ENCODE results near the gene WSB1. TPM values are rescaled to one million over a fixed set of nuclear protein-coding genes. Genes with fewer than 3 reads are reported as not detected.

Gene WSB1
- total and polyA plus RNA-seq, 2 of the 8 experiments (the other 6 are each of a cell fraction or from before 2014, with no cell fraction given), result 113 to 140 TPM

DNA sequence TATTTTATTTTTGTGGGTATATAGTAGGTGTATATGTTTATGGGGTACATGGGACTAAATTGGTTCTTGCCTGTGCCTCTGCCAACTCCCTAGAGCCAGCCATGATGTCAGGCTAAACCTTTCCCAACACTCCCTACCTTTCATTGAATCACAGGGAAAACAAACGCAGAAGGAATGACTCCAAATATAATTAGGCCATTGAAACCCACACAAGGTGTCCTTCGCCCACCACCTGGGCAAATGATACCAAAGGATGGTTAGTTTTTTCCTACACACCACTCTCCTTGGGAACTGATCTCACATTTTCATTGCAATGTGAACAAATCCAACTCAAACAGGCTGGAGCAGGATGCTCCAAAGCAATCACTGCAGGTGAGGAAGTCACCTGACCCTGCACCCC, 27.5 kb downstream of the WSB1 start:
- no peak overlapping the region for H4K5ac ChIP-seq (ENCODE audit: insufficient read length, low read depth, low read length)
- H3K27ac ChIP-seq (ENCODE audit: low read depth, low read length), result no peak overlapping the region
- no peak overlapping the region for H3K4me3 ChIP-seq (ENCODE audit: extremely low read depth in 1 of 4, insufficient read depth in 2 of 4, low read depth in 3 of 4, low read length in 4 of 4)
- H3K27me3 ChIP-seq (replicated peaks in 1 of 4; ENCODE audit: control insufficient read depth in 3 of 4, extremely low read depth in 1 of 4, insufficient read depth in 3 of 4, low read length in 3 of 4), result no peaks in the 10 kb centered on the region
- no peak overlapping the region for H3K14ac ChIP-seq (ENCODE audit: insufficient read length)
- no peak overlapping the region for H4K8ac ChIP-seq (ENCODE audit: extremely low read depth, insufficient read depth, low read length)
- peaks cover 0 to 13% (median 3%) of the 10 kb centered on the region in 4 experiments; a peak in 4 of 8 replicates for H3K36me3 ChIP-seq (ENCODE audit: control insufficient read depth in 2 of 4, insufficient read depth in 4 of 4, low read length in 3 of 4)
- no peaks in the 10 kb centered on the region for H3K79me2 ChIP-seq (ENCODE audit: control insufficient read depth in 1 of 2, insufficient read depth in 2 of 2, low read length in 2 of 2)
- no peak overlapping the region for H3K56ac ChIP-seq (replicated peaks; ENCODE audit: insufficient read length, low read depth, low read length)
- H4K20me1 ChIP-seq (replicated peaks in 1 of 2; ENCODE audit: control insufficient read depth in 1 of 2, insufficient read depth in 2 of 2, low read length in 2 of 2), result no peaks in the 10 kb centered on the region
- H2AK5ac ChIP-seq (ENCODE audit: low read depth, low read length), result no peak overlapping the region
- FAIRE-seq, result no peak
- no peaks in the 10 kb centered on the region for H3K79me1 ChIP-seq (ENCODE audit: low read depth, low read length)
- H2AFZ ChIP-seq (ENCODE audit: low read length), result no peak overlapping the region
- no peak overlapping the region for H2BK5ac ChIP-seq (ENCODE audit: low read depth, low read length)
- no peaks in the 10 kb centered on the region for H3K9me3 ChIP-seq (ENCODE audit: insufficient read depth in 2 of 2, low read depth in 1 of 2, low read length in 1 of 2)
- H4K91ac ChIP-seq (replicated peaks; ENCODE audit: insufficient read length, low read length), result no peak overlapping the region
- ChIA-PET POLR2A (ENCODE audit: partially characterized antibody) (interaction anchor here (1.7 to 2.3 kb wide), 2 partner anchors 24 to 26 kb away, joined by 6 to 8 read pairs; no protein-coding TSS in a partner anchor), CTCF (ENCODE audit: partially characterized antibody) (interaction anchor here (1.3 to 2.4 kb wide), 2 partner anchors 29 to 85 kb away, joined by 4 to 15 read pairs; no protein-coding TSS in a partner anchor)
- H3K23ac ChIP-seq (ENCODE audit: insufficient read length), result no peak overlapping the region
- H3K23me2 ChIP-seq (ENCODE audit: low read depth, low read length), result no peaks in the 10 kb centered on the region
- no peak overlapping the region for H2BK15ac ChIP-seq (ENCODE audit: low read length)
- no peak overlapping the region for H2BK12ac ChIP-seq (ENCODE audit: low read depth, low read length)
- H3K4me1 ChIP-seq (replicated peaks in 1 of 4; ENCODE audit: control insufficient read depth in 3 of 4, insufficient read depth in 4 of 4, low read length in 3 of 4), result peaks cover 0 to 1% (median 0%) of the 10 kb centered on the region in 4 experiments; a peak in 1 of 7 replicates
- no peak overlapping the region for H3K18ac ChIP-seq (ENCODE audit: extremely low read depth, low read length)
- H3K4ac ChIP-seq (replicated peaks; ENCODE audit: insufficient read length, low read depth, low read length), result no peak overlapping the region
- no peak overlapping the region for H2BK20ac ChIP-seq (ENCODE audit: low read length)
- H2BK120ac ChIP-seq (replicated peaks; ENCODE audit: low read depth, low read length), result no peak overlapping the region
- DNase-seq (ENCODE audit: low read depth in 1 of 2, low spot score in 2 of 2), result peak in 1 of 2 experiments; percentile 36
- WGBS, 2 experiments (ENCODE audit: extremely low coverage in 1 of 2, insufficient coverage in 1 of 2, insufficient read length in 1 of 2, insufficient replicate concordance in 2 of 2, low coverage in 1 of 2, low lambda C conversion rate in 2 of 2, missing lambda C conversion rate in 1 of 2), result 97% methylated on average over 2 of the region's 2 CpGs; no CpG with 5 or more reads in 1 of the 2 experiments
- H3K9ac ChIP-seq (replicated peaks in 1 of 4; ENCODE audit: extremely low read depth in 1 of 4, low read depth in 3 of 4, low read length in 3 of 4), result no peak overlapping the region
- H3K4me2 ChIP-seq (ENCODE audit: insufficient read depth in 1 of 2, low read depth in 2 of 2, low read length in 2 of 2), result no peak overlapping the region
- TF ChIP-seq CREB1 (IDR thresholded peaks at IDR 0.05) (no peak), KDM1A (IDR thresholded peaks at IDR 0.05; ENCODE audit: borderline replicate concordance, low read length) (no peak)

Data from H1 (cell line).